GM23338 (cell line): Measurements from ENCODE around the gene MARCHF3. TPM values are rescaled to one million over a fixed set of nuclear protein-coding genes. Genes with fewer than 3 reads are reported as not detected.

Experiments used
- ATAC-seq: fragments of 200-7000 bp; cut with Tn5 transposase; 3 replicates; pipeline ENCODE4 v1.9.1; 2020
- DNase-seq: peaks from one replicate; pipeline ENCODE4 v3.0.0-alpha.2; 2015; ENCODE audit warnings: low spot score
- H2AFZ ChIP-seq: fragments of 200-600 bp; sonication (generic); 2 replicates; pipeline ENCODE4 v1.8.0; 2016; ENCODE audit warnings: antibody characterized with exemption, mild to moderate bottlenecking, moderate library complexity
- H3F3A ChIP-seq: fragments of 200-600 bp; sonication (generic); replicated peaks from 2 replicates; pipeline ENCODE4 v1.8.0; 2017; ENCODE audit warnings: antibody characterized with exemption, mixed run types, low read depth
- H3K27ac ChIP-seq: fragments of 200-600 bp; sonication (generic); 2 replicates; pipeline ENCODE4 v1.6.1; 2016; ENCODE audit warnings: low read depth
- H3K27me3 ChIP-seq: fragments of 200-600 bp; sonication (generic); 2 replicates; pipeline ENCODE4 v1.8.0; 2016; ENCODE audit warnings: mild to moderate bottlenecking, mixed run types, moderate library complexity; ENCODE audit not compliant: insufficient read depth
- H3K36me3 ChIP-seq: fragments of 200-600 bp; sonication (generic); 2 replicates; pipeline ENCODE4 v1.8.0; 2016; ENCODE audit warnings: mild to moderate bottlenecking; ENCODE audit not compliant: insufficient read depth
- H3K4me1 ChIP-seq: fragments of 200-600 bp; sonication (generic); 2 replicates; pipeline ENCODE4 v1.8.0; 2016; ENCODE audit warnings: mild to moderate bottlenecking, moderate library complexity; ENCODE audit not compliant: insufficient read depth
- H3K4me2 ChIP-seq: fragments of 200-600 bp; sonication (generic); 2 replicates; pipeline ENCODE4 v1.7.1; 2017; ENCODE audit warnings: mixed run types
- H3K4me3 ChIP-seq: fragments of 200-600 bp; sonication (generic); 2 replicates; pipeline ENCODE4 v1.6.1; 2016; ENCODE audit warnings: mixed run types
- H3K79me2 ChIP-seq: fragments of 200-600 bp; sonication (generic); replicated peaks from 2 replicates; pipeline ENCODE4 v1.8.0; 2017; ENCODE audit warnings: mild to moderate bottlenecking; ENCODE audit not compliant: insufficient read depth
- H3K9me2 ChIP-seq: fragments of 200-600 bp; sonication (generic); 2 replicates; pipeline ENCODE4 v1.8.0; 2017; ENCODE audit not compliant: insufficient read depth
- H4K20me1 ChIP-seq: fragments of 200-600 bp; sonication (generic); replicated peaks from 2 replicates; pipeline ENCODE4 v1.8.0; 2017; ENCODE audit warnings: mild to moderate bottlenecking; ENCODE audit not compliant: insufficient read depth
- H3K27ac Mint-ChIP-seq: 2 replicates; pipeline ENCODE4 v1.8.0; 2020; ENCODE audit warnings: inconsistent platforms, mild to moderate bottlenecking, moderate library complexity, mixed read lengths
- H3K27me3 Mint-ChIP-seq: 3 replicates; pipeline ENCODE4 v1.8.0; 2022; ENCODE audit warnings: low read depth, mild to moderate bottlenecking, moderate library complexity, mixed read lengths, inconsistent platforms; ENCODE audit not compliant: insufficient read depth, poor library complexity
- H3K36me3 Mint-ChIP-seq: 3 replicates; pipeline ENCODE4 v1.8.0; 2021; ENCODE audit warnings: low read depth, mild to moderate bottlenecking, inconsistent platforms, moderate library complexity, mixed read lengths
- H3K4me1 Mint-ChIP-seq: 3 replicates; pipeline ENCODE4 v1.8.0; 2020; ENCODE audit warnings: mild to moderate bottlenecking, inconsistent platforms, mixed read lengths
- H3K4me3 Mint-ChIP-seq: 3 replicates; pipeline ENCODE4 v1.8.0; 2021; ENCODE audit warnings: moderate library complexity, mild to moderate bottlenecking, inconsistent platforms, mixed read lengths
- H3K9me3 Mint-ChIP-seq: 3 replicates; pipeline ENCODE4 v1.8.0; 2020; ENCODE audit warnings: moderate library complexity, mild to moderate bottlenecking, inconsistent platforms, mixed read lengths
- CREB1 ChIP-seq: fragments of 250-450 bp; sonication (Bioruptor Pico); IDR thresholded peaks from 2 replicates; pipeline ENCODE4 v1.5.0; 2020; ENCODE audit warnings: low read depth, mild to moderate bottlenecking, moderate library complexity
- CTCF ChIP-seq, 2 experiments: fragments of 200-600 bp in 1 of 2; sonication (generic) in 1 of 2; conservative IDR thresholded peaks; 2 replicates each; pipeline versions ENCODE4 v1.5.1 to v1.6.1; 2016 to 2017; ENCODE audit warnings: antibody characterized with exemption in 2 of 2, low read depth in 2 of 2, mild to moderate bottlenecking in 2 of 2, moderate library complexity in 1 of 2
- ETS1 ChIP-seq: IDR thresholded peaks from 2 replicates; pipeline ENCODE4 v1.6.1; 2016; ENCODE audit warnings: antibody characterized with exemption
- EZH2 ChIP-seq: fragments of 200-600 bp; sonication (generic); IDR thresholded peaks from one replicate; pipeline ENCODE4 v1.8.0; 2017; ENCODE audit warnings: antibody characterized with exemption, mild to moderate bottlenecking, low read depth; ENCODE audit not compliant: unreplicated experiment
- JUNB ChIP-seq: IDR thresholded peaks from one replicate; pipeline ENCODE4 v1.6.1; 2016; ENCODE audit warnings: antibody characterized with exemption; ENCODE audit not compliant: unreplicated experiment
- POLR2AphosphoS5 ChIP-seq: IDR thresholded peaks from 2 replicates; pipeline ENCODE4 v1.6.1; 2016; ENCODE audit warnings: antibody characterized with exemption, low read depth
- STAT1 ChIP-seq: IDR thresholded peaks from one replicate; pipeline ENCODE4 v1.6.1; 2016; ENCODE audit warnings: antibody characterized with exemption; ENCODE audit not compliant: unreplicated experiment
- ZNF331 ChIP-seq: fragments of 250-450 bp; sonication (Bioruptor Pico); IDR thresholded peaks from 2 replicates; pipeline ENCODE4 v1.5.0; 2020; ENCODE audit warnings: low read depth, mild to moderate bottlenecking, moderate library complexity
- ZNF462 ChIP-seq: fragments of 250-450 bp; sonication (Bioruptor Pico); IDR thresholded peaks from 2 replicates; pipeline ENCODE4 v1.5.0; 2020; ENCODE audit warnings: mild to moderate bottlenecking, moderate library complexity
- polyA plus RNA-seq: library from polyadenylated mRNA; unstranded; fragments of >200 nt; fragmentation: Nextera tagmentation; extraction: Ambion mirVana; gene quantifications from 2 replicates; pipeline ENCODE4 v1.2.1, GENCODE V29; 2016
- total RNA-seq: library from RNA; depleted of rRNA; stranded (reverse); fragments of >200 nt; shearing (Covaris generic); gene quantifications from 2 replicates; pipeline ENCODE4 v1.2.3, GENCODE V29; 2014

MARCHF3 gene
- total and polyA plus RNA-seq, 2 experiments from 2014 or later = 7.0 to 12.7 TPM

GRCh38 chr5:126972062-126972895 is 58.1 kb downstream of the MARCHF3 start (continued):
- TF ChIP-seq ZNF462 (CRISPR knock-in tag) = no peak
- TF ChIP-seq STAT1 = no peak
- no peak for TF ChIP-seq CTCF (conservative IDR thresholded peaks at IDR 0.05; ENCODE audit: low read depth in 2 of 2)

- peak; percentile 67 for ATAC-seq
- TF ChIP-seq CREB1 (CRISPR knock-in tag) (no peak), JUNB (no peak), ETS1 (no peak), CTCF (conservative IDR thresholded peaks at IDR 0.05; ENCODE audit: low read depth in 2 of 2) (no peak), EZH2 (no peak), POLR2AphosphoS5 (no peak), ZNF331 (CRISPR knock-in tag) (no peak), STAT1 (no peak)
These were observed 58.8 kb downstream of the MARCHF3 start for GRCh38 chr5:126971455-126972031.

More at GRCh38 chr5:126971455-126972031, 58.8 kb downstream of the MARCHF3 start:
- no peak overlapping the region for H2AFZ ChIP-seq
- Mint-ChIP-seq H3K27me3 (peaks cover 9% of the 10 kb centered on the region), H3K4me1 (peaks cover 40% of the 10 kb centered on the region), H3K9me3 (no peaks in the 10 kb centered on the region), H3K27ac (no peak overlapping the region), H3K36me3 (no peaks in the 10 kb centered on the region), H3K4me3 (no peak overlapping the region)
- no peak for DNase-seq
- H3K4me1 ChIP-seq = peaks cover 16% of the 10 kb centered on the region
- no peak overlapping the region for H3K4me3 ChIP-seq
- no peaks in the 10 kb centered on the region for H3F3A ChIP-seq
- no peak overlapping the region for H3K4me2 ChIP-seq
- no peaks in the 10 kb centered on the region for H4K20me1 ChIP-seq
- H3K27ac ChIP-seq = no peak overlapping the region
- H3K79me2 ChIP-seq = no peaks in the 10 kb centered on the region
- H3K27me3 ChIP-seq = no peaks in the 10 kb centered on the region
- H3K9me2 ChIP-seq = no peaks in the 10 kb centered on the region
- H3K36me3 ChIP-seq = no peaks in the 10 kb centered on the region
